Uterus (tissue), 2 donors: Measurements from ENCODE around the gene HHLA2.

Source experiments
- CTCF ChIP-seq, 4 experiments: fragments of 200-600 bp in 2 of 4; fragments of 450-650 bp in 2 of 4; sonication (generic) in 2 of 4; IDR thresholded peaks; one replicate each; pipeline ENCODE4 v1.5.1; 2016 to 2019; ENCODE audit warnings: antibody characterized with exemption in 4 of 4, mild to moderate bottlenecking in 2 of 4, moderate library complexity in 1 of 4
- POLR2A ChIP-seq, 2 donors: fragments of 450-650 bp; IDR thresholded peaks; one replicate each; pipeline ENCODE4 v1.6.1; 2016; ENCODE audit warnings: antibody characterized with exemption in 2 of 2, mild to moderate bottlenecking in 1 of 2, moderate library complexity in 1 of 2

- TF ChIP-seq CTCF (IDR thresholded peaks at IDR 0.05) = no peak
- TF ChIP-seq POLR2A (IDR thresholded peaks at IDR 0.05) = no peak
Observed at GRCh38 chr3:108292450-108292849, 3.9 kb upstream of the HHLA2 start.
